ENCODE measurements around the gene PTPRU. TPM values are rescaled to one million over a fixed set of nuclear protein-coding genes. Genes with fewer than 3 reads are reported as not detected.

Gene PTPRU
- total RNA-seq, 4 donors from 2014 or later, result 11.4 to 59.4 (median 35.3) TPM

- TF ChIP-seq POLR2A (IDR thresholded peaks at IDR 0.05) (no peak), CTCF (IDR thresholded peaks at IDR 0.05 in 4 of 5, conservative IDR thresholded peaks at IDR 0.05 in 1 of 5) (no peak)
- in situ Hi-C loops (cut with MboI; ENCODE audit: low sequenced_read_pairs in 4 of 4) (no loop called here), intact Hi-C loops (cut with DNase I; ENCODE audit: low total_unique reads) (no loop called here)
- peak in 1 of 2 donors; percentile 80 for ATAC-seq
- peak in 1 of 2 donors; percentile 58 for DNase-seq
- no peaks in the 10 kb centered on the region for H3K9me3 ChIP-seq
- no peaks in the 10 kb centered on the region for H3K27me3 ChIP-seq
- no peak overlapping the region for H3K4me3 ChIP-seq
- peaks cover 3 to 5% of the 10 kb centered on the region in 2 donors for H3K4me1 ChIP-seq
- no peak overlapping the region for H3K27ac ChIP-seq
- peaks cover 0 to 48% of the 10 kb centered on the region in 2 donors for H3K36me3 ChIP-seq
Observed at GRCh38 chr1:29195881-29196291, 40.4 kb upstream of the PTPRU start.

GRCh38 chr1:29196863-29197589 lies 39.3 kb upstream of the PTPRU start:
- in situ Hi-C loops (cut with MboI; ENCODE audit: low sequenced_read_pairs in 4 of 4) (no loop called here), intact Hi-C loops (cut with DNase I; ENCODE audit: low total_unique reads) (no loop called here)
- Histone ChIP-seq H3K27ac (no peak overlapping the region), H3K4me3 (no peak overlapping the region), H3K27me3 (no peaks in the 10 kb centered on the region), H3K36me3 (peaks cover 0 to 59% of the 10 kb centered on the region in 2 donors), H3K9me3 (no peaks in the 10 kb centered on the region), H3K4me1 (peaks cover 3 to 5% of the 10 kb centered on the region in 2 donors)
- ATAC-seq (no peak), DNase-seq (no peak)
- TF ChIP-seq POLR2A (IDR thresholded peaks at IDR 0.05) (no peak), CTCF (IDR thresholded peaks at IDR 0.05 in 4 of 5, conservative IDR thresholded peaks at IDR 0.05 in 1 of 5) (no peak)

GRCh38 chr1:29197590-29197924 lies 38.8 kb upstream of the PTPRU start:
- intact Hi-C loops (cut with DNase I; ENCODE audit: low total_unique reads), result no loop called here

DNA sequence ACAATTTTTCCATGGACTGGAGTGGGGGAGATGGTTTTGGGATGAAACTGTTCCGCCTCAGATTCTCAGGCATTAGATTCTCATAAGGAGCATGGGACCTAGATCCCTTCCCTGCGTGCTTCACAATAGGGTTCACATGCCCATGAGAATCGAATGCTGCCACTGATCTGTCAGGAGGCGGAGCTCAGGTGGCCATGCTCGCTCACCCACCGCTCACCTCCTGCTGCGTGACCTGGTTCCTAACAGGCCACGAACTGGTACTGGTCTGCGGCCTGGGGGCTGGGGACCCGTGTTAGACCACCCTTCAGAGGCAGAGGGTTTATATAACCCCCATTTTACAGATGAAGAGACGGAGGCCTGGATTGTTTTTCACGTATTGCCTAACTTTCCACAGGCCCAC lies 38.3 kb upstream of the PTPRU start:
- no peak for TF ChIP-seq POLR2A (IDR thresholded peaks at IDR 0.05)
- TF ChIP-seq CTCF (IDR thresholded peaks at IDR 0.05 in 4 of 5, conservative IDR thresholded peaks at IDR 0.05 in 1 of 5), result no peak
- Histone ChIP-seq H3K9me3 (no peaks in the 10 kb centered on the region), H3K36me3 (peaks cover 0 to 56% of the 10 kb centered on the region in 2 donors), H3K4me3 (no peak overlapping the region), H3K4me1 (peaks cover 8 to 12% of the 10 kb centered on the region in 2 donors), H3K27me3 (no peaks in the 10 kb centered on the region), H3K27ac (no peak overlapping the region)
- intact Hi-C loops (cut with DNase I; ENCODE audit: low total_unique reads), result no loop called here
- in situ Hi-C loops (cut with MboI; ENCODE audit: low sequenced_read_pairs in 4 of 4), result no loop called here
- ATAC-seq (no peak), DNase-seq (no peak)

More at GRCh38 chr1:29197590-29197924, 38.8 kb upstream of the PTPRU start:
- no peak for ATAC-seq
- Histone ChIP-seq H3K27me3 (no peaks in the 10 kb centered on the region), H3K9me3 (no peaks in the 10 kb centered on the region), H3K4me1 (peaks cover 7 to 10% of the 10 kb centered on the region in 2 donors), H3K36me3 (peaks cover 0 to 59% of the 10 kb centered on the region in 2 donors), H3K4me3 (no peak overlapping the region), H3K27ac (no peak overlapping the region)
- TF ChIP-seq POLR2A (IDR thresholded peaks at IDR 0.05) (no peak), CTCF (IDR thresholded peaks at IDR 0.05 in 4 of 5, conservative IDR thresholded peaks at IDR 0.05 in 1 of 5) (no peak)
- in situ Hi-C loops (cut with MboI; ENCODE audit: low sequenced_read_pairs in 4 of 4), result no loop called here
- DNase-seq, result no peak

All from gastrocnemius medialis (tissue), 4 donors.